Vagina (tissue), 2 donors: ENCODE data around the gene CHD5.

Experiments used
- CTCF ChIP-seq, 3 experiments: fragments of 450-650 bp in 2 of 3; fragments of 200-600 bp in 1 of 3; sonication (generic) in 1 of 3; IDR thresholded peaks; one replicate each; pipeline ENCODE4 v1.5.1; 2017 to 2019; ENCODE audit warnings: antibody characterized with exemption in 3 of 3, mild to moderate bottlenecking in 2 of 3, moderate library complexity in 2 of 3
- POLR2A ChIP-seq, 2 donors: fragments of 450-650 bp; IDR thresholded peaks; one replicate each; pipeline ENCODE4 v1.6.1; 2017; ENCODE audit warnings: antibody characterized with exemption in 2 of 2, mild to moderate bottlenecking in 2 of 2, moderate library complexity in 2 of 2
- POLR2AphosphoS5 ChIP-seq, 2 donors: sonication (generic); formaldehyde crosslinking; IDR thresholded peaks; one replicate each; pipeline ENCODE4 v1.9.0; 2017; ENCODE audit warnings: antibody characterized with exemption in 2 of 2, mild to moderate bottlenecking in 2 of 2, low read depth in 1 of 2; ENCODE audit not compliant: insufficient read depth in 1 of 2

GRCh38 chr1:6099787-6100765, 80.0 kb downstream of the CHD5 start:
- TF ChIP-seq POLR2A (IDR thresholded peaks at IDR 0.05) (no peak), CTCF (IDR thresholded peaks at IDR 0.05) (no peak), POLR2AphosphoS5 (IDR thresholded peaks at IDR 0.05; ENCODE audit: insufficient read depth in 1 of 2, low read depth in 1 of 2) (no peak)
